Measurements from ENCODE around the gene OR51Q1.

The OR51Q1 gene

GRCh38 chr11:5421811-5422210 is at the start of gene OR51Q1:
Gene OR51Q1, plus strand, starts transcription at chr11:5422111. Its CDS starts 90 bp downstream, at chr11:5422201.
- no peak within 1 kb of the TSS for H3K4me3 ChIP-seq (ENCODE audit: low read length)
- TF ChIP-seq CTCF (conservative IDR thresholded peaks at IDR 0.05; ENCODE audit: low read depth, low read length): no peak
- DNase-seq (ENCODE audit: low read depth): no peak

GRCh38 chr11:5380740-5381342 is 41.1 kb upstream of the OR51Q1 start:
- DNase-seq (ENCODE audit: low read depth): no peak
- TF ChIP-seq CTCF (conservative IDR thresholded peaks at IDR 0.05; ENCODE audit: low read depth, low read length): peak; percentile 92
- H3K4me3 ChIP-seq (ENCODE audit: low read length): no peak overlapping the region

GRCh38 chr11:5383576-5383975 is 38.3 kb upstream of the OR51Q1 start, which contains the start of gene OR51M1:
Gene OR51M1, plus strand, starts transcription at chr11:5383812. Its CDS starts 5,587 bp downstream, at chr11:5389399.
- no peak within 1 kb of the TSS for H3K4me3 ChIP-seq (ENCODE audit: low read length)
- TF ChIP-seq CTCF (conservative IDR thresholded peaks at IDR 0.05; ENCODE audit: low read depth, low read length): no peak
- no peak for DNase-seq (ENCODE audit: low read depth)

GRCh38 chr11:5384335-5384734 is 37.6 kb upstream of the OR51Q1 start:
- no peak for DNase-seq (ENCODE audit: low read depth)
- H3K4me3 ChIP-seq (ENCODE audit: low read length): no peak overlapping the region
- TF ChIP-seq CTCF (conservative IDR thresholded peaks at IDR 0.05; ENCODE audit: low read depth, low read length): no peak

GRCh38 chr11:5390210-5390609 is 31.7 kb upstream of the OR51Q1 start:
- no peak overlapping the region for H3K4me3 ChIP-seq (ENCODE audit: low read length)
- TF ChIP-seq CTCF (conservative IDR thresholded peaks at IDR 0.05; ENCODE audit: low read depth, low read length): peak; percentile 16
- no peak for DNase-seq (ENCODE audit: low read depth)

- no peak for TF ChIP-seq CTCF (conservative IDR thresholded peaks at IDR 0.05; ENCODE audit: low read depth, low read length)
- no peak for DNase-seq (ENCODE audit: low read depth)
- no peak overlapping the region for H3K4me3 ChIP-seq (ENCODE audit: low read length)
These were observed 27.8 kb upstream of the OR51Q1 start for GRCh38 chr11:5394091-5394490.

GRCh38 chr11:5398936-5399335 is 23.0 kb upstream of the OR51Q1 start:
- H3K4me3 ChIP-seq (ENCODE audit: low read length): no peak overlapping the region
- no peak for TF ChIP-seq CTCF (conservative IDR thresholded peaks at IDR 0.05; ENCODE audit: low read depth, low read length)
- no peak for DNase-seq (ENCODE audit: low read depth)

All from retinal pigment epithelial cell (primary cell).